Mesothelial cell of epicardium (in vitro differentiated cells): ENCODE measurements around the gene CELF5. TPM values are rescaled to one million over a fixed set of nuclear protein-coding genes. Genes with fewer than 3 reads are reported as not detected.
A peak's percentile ranks its signal among the peaks of the same experiment; 100 is the strongest.

Experiments
- DNase-seq, 2 experiments: peaks; one replicate each; pipeline ENCODE4 v3.0.0; 2021; ENCODE audit warnings: low spot score in 2 of 2; ENCODE audit not compliant: unreplicated experiment in 2 of 2
- H3K27ac Mint-ChIP-seq: 2 replicates; pipeline ENCODE4 v1.8.0; 2021; ENCODE audit warnings: mixed read lengths
- H3K27me3 Mint-ChIP-seq: 2 replicates; pipeline ENCODE4 v1.8.0; 2021; ENCODE audit warnings: low read depth, mixed read lengths
- H3K36me3 Mint-ChIP-seq: 2 replicates; pipeline ENCODE4 v1.8.0; 2021; ENCODE audit warnings: mixed read lengths
- H3K4me1 Mint-ChIP-seq: 2 replicates; pipeline ENCODE4 v1.8.0; 2021; ENCODE audit warnings: mixed read lengths
- H3K4me3 Mint-ChIP-seq: 2 replicates; pipeline ENCODE4 v1.8.0; 2021; ENCODE audit warnings: mild to moderate bottlenecking, moderate library complexity, mixed read lengths
- H3K9me3 Mint-ChIP-seq: 2 replicates; pipeline ENCODE4 v1.8.0; 2021; ENCODE audit warnings: mixed read lengths
- CTCF ChIP-seq: fragments of 200-600 bp; sonication (generic); IDR thresholded peaks from one replicate; pipeline ENCODE4 v1.5.0; 2021; ENCODE audit warnings: antibody characterized with exemption; ENCODE audit not compliant: unreplicated experiment
- total RNA-seq: library from RNA; stranded (reverse); gene quantifications from 3 replicates; pipeline ENCODE4 v1.2.1, GENCODE V29; 2021

Gene CELF5
- total RNA-seq, 1 donor from 2014 or later: 2.4 TPM

- H3K9me3 Mint-ChIP-seq: no peaks in the 10 kb centered on the region
- H3K27ac Mint-ChIP-seq: no peak overlapping the region
- peak; percentile 58 to 61 for DNase-seq
- H3K4me1 Mint-ChIP-seq: peaks cover 4% of the 10 kb centered on the region
- H3K27me3 Mint-ChIP-seq: peaks cover 85% of the 10 kb centered on the region
- no peak for TF ChIP-seq CTCF
- no peaks in the 10 kb centered on the region for H3K36me3 Mint-ChIP-seq
- H3K4me3 Mint-ChIP-seq: peak overlapping the region; percentile 39
Measured at GRCh38 chr19:3275583-3276340, 51.3 kb downstream of the CELF5 start.

DNA sequence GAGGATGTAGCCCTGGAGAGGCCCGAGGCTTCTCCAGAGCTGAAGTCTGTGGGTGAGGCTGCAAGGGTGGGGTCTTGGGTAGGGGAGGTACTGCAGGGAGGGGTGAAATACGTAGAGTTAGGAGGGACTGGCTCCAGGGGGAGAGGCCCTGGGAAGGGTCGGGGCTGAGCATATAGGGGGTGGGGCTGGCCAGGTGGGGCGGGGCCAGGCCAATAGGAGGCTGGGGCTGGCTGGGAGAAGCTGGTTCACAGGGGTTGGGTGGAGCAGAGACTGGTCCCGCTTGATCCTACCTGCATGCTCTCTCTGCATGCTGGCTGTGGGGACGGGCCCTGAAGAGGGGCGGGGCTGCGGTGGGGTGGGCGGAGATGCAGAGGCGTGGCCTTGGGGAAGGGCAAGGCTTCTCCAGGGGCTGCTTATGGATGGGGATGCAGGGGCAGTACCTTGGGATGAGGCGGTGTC lies 51.9 kb downstream of the CELF5 start:
- Mint-ChIP-seq H3K36me3 (no peaks in the 10 kb centered on the region), H3K4me1 (peaks cover 4% of the 10 kb centered on the region), H3K27ac (no peak overlapping the region), H3K9me3 (no peaks in the 10 kb centered on the region), H3K4me3 (no peak overlapping the region), H3K27me3 (peaks cover 86% of the 10 kb centered on the region)
- TF ChIP-seq CTCF: no peak
- peak in 1 of 2 experiments; percentile 48 for DNase-seq

- Mint-ChIP-seq H3K36me3 (no peaks in the 10 kb centered on the region), H3K4me3 (no peak overlapping the region), H3K27me3 (peaks cover 80% of the 10 kb centered on the region), H3K4me1 (peaks cover 4% of the 10 kb centered on the region), H3K27ac (no peak overlapping the region), H3K9me3 (no peaks in the 10 kb centered on the region)
- TF ChIP-seq CTCF: no peak
- no peak for DNase-seq
Measured at GRCh38 chr19:3277649-3278048, 53.2 kb downstream of the CELF5 start.

DNA sequence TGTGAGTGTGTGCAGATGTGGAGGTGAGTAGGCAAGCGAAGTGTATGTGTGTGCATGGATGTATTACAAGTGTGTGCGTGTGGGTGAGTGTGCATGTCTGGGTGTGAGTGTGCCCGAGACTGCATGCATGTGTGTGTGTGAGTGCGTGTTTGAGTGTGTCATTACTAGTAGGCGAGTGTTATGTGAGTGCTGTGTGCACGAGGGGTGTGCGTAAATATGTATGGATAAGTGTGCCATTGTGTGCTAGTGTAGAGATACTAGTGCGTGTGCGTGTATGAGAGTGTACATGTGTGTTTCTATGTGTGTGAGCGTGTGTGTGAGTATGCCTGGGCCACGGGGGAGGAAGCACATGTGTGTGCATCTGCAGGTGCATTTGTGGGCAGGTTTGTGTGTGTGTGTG lies 53.8 kb downstream of the CELF5 start:
- no peak for DNase-seq
- Mint-ChIP-seq H3K27ac (no peak overlapping the region), H3K9me3 (no peaks in the 10 kb centered on the region), H3K4me1 (peaks cover 4% of the 10 kb centered on the region), H3K36me3 (no peaks in the 10 kb centered on the region), H3K27me3 (peaks cover 74% of the 10 kb centered on the region), H3K4me3 (no peak overlapping the region)
- TF ChIP-seq CTCF: no peak

DNA sequence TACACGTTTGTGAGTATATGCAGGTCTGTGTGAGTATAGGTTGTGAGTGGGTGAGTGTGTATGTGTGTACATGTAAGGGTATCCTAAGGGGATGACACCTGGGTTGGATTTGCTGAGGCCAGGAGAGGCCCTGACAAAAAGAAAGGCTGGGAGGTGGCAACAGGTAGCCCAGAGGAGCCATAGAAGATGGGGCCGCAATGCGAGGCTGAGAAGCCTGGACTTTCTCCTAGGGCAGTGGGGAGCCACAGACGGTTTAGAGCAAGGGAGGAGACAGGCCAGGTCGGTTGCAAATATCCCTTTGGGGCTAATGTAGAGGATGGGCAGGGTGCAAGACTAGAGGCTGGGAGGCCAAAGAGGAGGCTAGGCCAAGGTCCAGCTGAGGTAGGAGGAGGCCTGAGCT lies 54.3 kb downstream of the CELF5 start:
- Mint-ChIP-seq H3K4me3 (no peak overlapping the region), H3K4me1 (peaks cover 4% of the 10 kb centered on the region), H3K27ac (no peak overlapping the region), H3K9me3 (no peaks in the 10 kb centered on the region), H3K27me3 (peaks cover 73% of the 10 kb centered on the region), H3K36me3 (no peaks in the 10 kb centered on the region)
- DNase-seq: no peak
- TF ChIP-seq CTCF: no peak
